ENCODE measurements around the gene ATP8A2. TPM values are rescaled to one million over a fixed set of nuclear protein-coding genes. Genes with fewer than 3 reads are reported as not detected.

The ATP8A2 gene
- total RNA-seq, 3 donors from 2014 or later (not counting 1 experiment from before 2014, with no cell fraction given) = 0.43 to 0.68 (median 0.59) TPM

- Histone ChIP-seq H3K36me3 (ENCODE audit: control insufficient read depth, insufficient read depth, low read length) (no peaks in the 10 kb centered on the region), H3K9me3 (ENCODE audit: control insufficient read depth, insufficient read depth, low read length) (no peaks in the 10 kb centered on the region), H3K27me3 (ENCODE audit: control insufficient read depth, insufficient read depth, low read length) (no peaks in the 10 kb centered on the region), H3K4me3 (ENCODE audit: low read length) (no peak overlapping the region), H3K27ac (ENCODE audit: low read length) (no peak overlapping the region), H3K4me1 (ENCODE audit: control insufficient read depth, insufficient read depth, low read length) (no peaks in the 10 kb centered on the region)
- Mint-ChIP-seq H3K27ac (no peak overlapping the region), H3K36me3 (no peaks in the 10 kb centered on the region), H3K4me1 (no peaks in the 10 kb centered on the region), H3K4me3 (no peak overlapping the region), H3K27me3 (ENCODE audit: low read depth in 2 of 2) (peaks cover under 1 to 4% of the 10 kb centered on the region in 2 donors), H3K9me3 (no peaks in the 10 kb centered on the region)
- ATAC-seq (no peak), DNase-seq (no peak)
- WGBS (ENCODE audit: insufficient coverage) = 39% methylated on average over 3 of the region's 4 CpGs
- TF ChIP-seq CTCF (IDR thresholded peaks at IDR 0.05) = no peak
- intact Hi-C loops (cut with micrococcal nuclease) = no loop called here
Measured at GRCh38 chr13:25890671-25891212, 519.0 kb downstream of the ATP8A2 start.

- no peak overlapping the region for H3K4me3 Mint-ChIP-seq
- intact Hi-C loops (cut with micrococcal nuclease) = no loop called here
- TF ChIP-seq CTCF (IDR thresholded peaks at IDR 0.05) = no peak
Measured at GRCh38 chr13:25898991-25899390, 527.2 kb downstream of the ATP8A2 start.

GRCh38 chr13:25899464-25899863 lies 527.7 kb downstream of the ATP8A2 start:
- no peak for TF ChIP-seq CTCF (IDR thresholded peaks at IDR 0.05)
- H3K27ac Mint-ChIP-seq = no peak overlapping the region
- H3K27me3 Mint-ChIP-seq (ENCODE audit: low read depth in 2 of 2) = peaks cover 0 to 13% of the 10 kb centered on the region in 2 donors
- peaks cover 3 to 4% of the 10 kb centered on the region in 2 donors for H3K9me3 Mint-ChIP-seq
- no peak for ATAC-seq
- Histone ChIP-seq H3K4me1 (ENCODE audit: control insufficient read depth, insufficient read depth, low read length) (peaks cover 19% of the 10 kb centered on the region), H3K36me3 (ENCODE audit: control insufficient read depth, insufficient read depth, low read length) (no peaks in the 10 kb centered on the region), H3K4me3 (ENCODE audit: low read length) (no peak overlapping the region), H3K27ac (ENCODE audit: low read length) (no peak overlapping the region), H3K9me3 (ENCODE audit: control insufficient read depth, insufficient read depth, low read length) (no peaks in the 10 kb centered on the region), H3K27me3 (ENCODE audit: control insufficient read depth, insufficient read depth, low read length) (no peaks in the 10 kb centered on the region)
- intact Hi-C loops (cut with micrococcal nuclease) = no loop called here
- peaks cover 25% of the 10 kb centered on the region in 2 donors for H3K4me1 Mint-ChIP-seq
- peak in 1 of 2 donors; percentile 41 for DNase-seq
- no peaks in the 10 kb centered on the region for H3K36me3 Mint-ChIP-seq
- WGBS (ENCODE audit: insufficient coverage) = 54% methylated on average over 6 of the region's 6 CpGs
- peak overlapping the region; percentile 47 for H3K4me3 Mint-ChIP-seq

More at GRCh38 chr13:25898991-25899390, 527.2 kb downstream of the ATP8A2 start:
- H3K4me3 ChIP-seq (ENCODE audit: low read length) = no peak overlapping the region
- peaks cover 19% of the 10 kb centered on the region for H3K4me1 ChIP-seq (ENCODE audit: control insufficient read depth, insufficient read depth, low read length)
- no peaks in the 10 kb centered on the region for H3K9me3 ChIP-seq (ENCODE audit: control insufficient read depth, insufficient read depth, low read length)
- Mint-ChIP-seq H3K9me3 (peaks cover 3 to 4% of the 10 kb centered on the region in 2 donors), H3K4me1 (peaks cover 25% of the 10 kb centered on the region in 2 donors), H3K36me3 (no peaks in the 10 kb centered on the region), H3K27me3 (ENCODE audit: low read depth in 2 of 2) (peaks cover 0 to 13% of the 10 kb centered on the region in 2 donors), H3K27ac (no peak overlapping the region)
- no peaks in the 10 kb centered on the region for H3K36me3 ChIP-seq (ENCODE audit: control insufficient read depth, insufficient read depth, low read length)
- no peaks in the 10 kb centered on the region for H3K27me3 ChIP-seq (ENCODE audit: control insufficient read depth, insufficient read depth, low read length)
- DNase-seq = no peak
- no peak overlapping the region for H3K27ac ChIP-seq (ENCODE audit: low read length)
- WGBS (ENCODE audit: insufficient coverage) = 97% methylated on average over 7 of the region's 7 CpGs
- ATAC-seq = no peak

DNA sequence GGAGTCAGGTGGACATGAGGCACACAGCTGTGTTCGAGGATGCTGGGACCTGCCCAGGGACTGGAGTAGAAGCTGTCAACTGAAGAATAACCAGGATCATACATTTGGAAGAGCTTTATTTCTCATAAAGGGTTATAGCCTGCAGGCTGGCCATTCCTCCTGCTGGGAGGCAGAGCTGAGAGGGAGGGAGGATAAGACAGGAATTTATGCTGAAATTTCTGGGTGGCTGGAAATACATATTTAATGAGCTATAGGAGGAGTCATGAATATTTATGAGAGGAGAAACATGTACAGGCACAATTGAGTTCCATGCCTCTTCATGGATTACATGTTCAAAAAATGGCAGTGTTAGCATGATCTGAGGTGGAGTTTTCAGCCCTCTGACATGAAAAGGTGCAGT lies 528.2 kb downstream of the ATP8A2 start:
- Mint-ChIP-seq H3K27me3 (ENCODE audit: low read depth in 2 of 2) (peaks cover 0 to 13% of the 10 kb centered on the region in 2 donors), H3K27ac (no peak overlapping the region), H3K4me3 (peak overlapping the region; percentile 40), H3K9me3 (peaks cover 3 to 4% of the 10 kb centered on the region in 2 donors), H3K36me3 (no peaks in the 10 kb centered on the region), H3K4me1 (peaks cover 25% of the 10 kb centered on the region in 2 donors)
- intact Hi-C loops (cut with micrococcal nuclease) = loop anchor here (10.0 kb wide), 1 partner anchor 165 kb away; no protein-coding TSS in a partner anchor
- H3K27ac ChIP-seq (ENCODE audit: low read length) = no peak overlapping the region
- no peak for TF ChIP-seq CTCF (IDR thresholded peaks at IDR 0.05)
- no peaks in the 10 kb centered on the region for H3K36me3 ChIP-seq (ENCODE audit: control insufficient read depth, insufficient read depth, low read length)
- DNase-seq = no peak
- no peaks in the 10 kb centered on the region for H3K9me3 ChIP-seq (ENCODE audit: control insufficient read depth, insufficient read depth, low read length)
- peaks cover 19% of the 10 kb centered on the region for H3K4me1 ChIP-seq (ENCODE audit: control insufficient read depth, insufficient read depth, low read length)
- no peaks in the 10 kb centered on the region for H3K27me3 ChIP-seq (ENCODE audit: control insufficient read depth, insufficient read depth, low read length)
- 71% methylated on average over 1 of the region's 1 CpG for WGBS (ENCODE audit: insufficient coverage)
- ATAC-seq = no peak
- no peak overlapping the region for H3K4me3 ChIP-seq (ENCODE audit: low read length)

Measured in natural killer cell (primary cell).